GM12872 (cell line): ENCODE results near the gene NIN.

ENCODE experiments used
- TF ChIP-seq, protein P1 (sequence below): IDR thresholded peaks from 3 replicates; pipeline ENCODE4 v1.5.1; 2011; ENCODE audit warnings: low read depth, mild to moderate bottlenecking, low read length, moderate library complexity; ENCODE audit not compliant: insufficient read depth

Gene NIN

DNA sequence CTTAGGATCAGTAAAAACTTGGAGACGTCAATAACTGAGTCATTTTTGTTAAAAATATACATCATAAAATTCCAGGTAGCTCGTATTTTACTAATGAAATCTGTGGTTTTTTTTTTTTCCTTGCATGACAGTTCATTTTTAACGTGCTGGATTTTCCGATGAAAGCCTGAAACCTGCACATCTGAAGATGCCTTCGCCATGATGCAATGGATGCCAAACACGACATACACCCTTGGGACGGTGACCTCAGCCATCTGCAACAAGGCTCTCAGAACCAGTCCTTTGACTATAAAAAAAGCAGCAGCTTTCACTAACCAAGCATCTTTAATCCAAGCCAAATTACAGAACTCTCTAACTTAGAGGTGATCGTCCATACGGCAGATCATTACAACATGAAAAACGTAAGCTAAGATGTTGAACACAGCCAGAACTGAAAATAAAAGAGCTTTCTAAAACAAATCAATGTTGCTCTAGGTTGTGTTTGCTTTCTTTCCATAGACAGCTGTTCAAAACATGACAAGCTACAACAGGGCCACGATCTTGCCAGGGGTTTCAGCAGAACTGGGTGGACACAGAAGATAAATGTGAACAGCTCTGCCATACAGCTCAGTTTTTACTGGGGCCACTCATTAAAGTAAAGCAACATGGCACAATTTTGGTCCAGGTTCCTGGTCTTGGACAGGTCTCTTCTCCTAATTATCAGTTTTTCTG, 7.8 kb downstream of the NIN start:
- TF ChIP-seq, protein P1, sequence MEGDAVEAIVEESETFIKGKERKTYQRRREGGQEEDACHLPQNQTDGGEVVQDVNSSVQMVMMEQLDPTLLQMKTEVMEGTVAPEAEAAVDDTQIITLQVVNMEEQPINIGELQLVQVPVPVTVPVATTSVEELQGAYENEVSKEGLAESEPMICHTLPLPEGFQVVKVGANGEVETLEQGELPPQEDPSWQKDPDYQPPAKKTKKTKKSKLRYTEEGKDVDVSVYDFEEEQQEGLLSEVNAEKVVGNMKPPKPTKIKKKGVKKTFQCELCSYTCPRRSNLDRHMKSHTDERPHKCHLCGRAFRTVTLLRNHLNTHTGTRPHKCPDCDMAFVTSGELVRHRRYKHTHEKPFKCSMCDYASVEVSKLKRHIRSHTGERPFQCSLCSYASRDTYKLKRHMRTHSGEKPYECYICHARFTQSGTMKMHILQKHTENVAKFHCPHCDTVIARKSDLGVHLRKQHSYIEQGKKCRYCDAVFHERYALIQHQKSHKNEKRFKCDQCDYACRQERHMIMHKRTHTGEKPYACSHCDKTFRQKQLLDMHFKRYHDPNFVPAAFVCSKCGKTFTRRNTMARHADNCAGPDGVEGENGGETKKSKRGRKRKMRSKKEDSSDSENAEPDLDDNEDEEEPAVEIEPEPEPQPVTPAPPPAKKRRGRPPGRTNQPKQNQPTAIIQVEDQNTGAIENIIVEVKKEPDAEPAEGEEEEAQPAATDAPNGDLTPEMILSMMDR, result no peak

GRCh38 chr14:50822501-50823042, 8.4 kb downstream of the NIN start:
- TF ChIP-seq, protein P1, result no peak

DNA sequence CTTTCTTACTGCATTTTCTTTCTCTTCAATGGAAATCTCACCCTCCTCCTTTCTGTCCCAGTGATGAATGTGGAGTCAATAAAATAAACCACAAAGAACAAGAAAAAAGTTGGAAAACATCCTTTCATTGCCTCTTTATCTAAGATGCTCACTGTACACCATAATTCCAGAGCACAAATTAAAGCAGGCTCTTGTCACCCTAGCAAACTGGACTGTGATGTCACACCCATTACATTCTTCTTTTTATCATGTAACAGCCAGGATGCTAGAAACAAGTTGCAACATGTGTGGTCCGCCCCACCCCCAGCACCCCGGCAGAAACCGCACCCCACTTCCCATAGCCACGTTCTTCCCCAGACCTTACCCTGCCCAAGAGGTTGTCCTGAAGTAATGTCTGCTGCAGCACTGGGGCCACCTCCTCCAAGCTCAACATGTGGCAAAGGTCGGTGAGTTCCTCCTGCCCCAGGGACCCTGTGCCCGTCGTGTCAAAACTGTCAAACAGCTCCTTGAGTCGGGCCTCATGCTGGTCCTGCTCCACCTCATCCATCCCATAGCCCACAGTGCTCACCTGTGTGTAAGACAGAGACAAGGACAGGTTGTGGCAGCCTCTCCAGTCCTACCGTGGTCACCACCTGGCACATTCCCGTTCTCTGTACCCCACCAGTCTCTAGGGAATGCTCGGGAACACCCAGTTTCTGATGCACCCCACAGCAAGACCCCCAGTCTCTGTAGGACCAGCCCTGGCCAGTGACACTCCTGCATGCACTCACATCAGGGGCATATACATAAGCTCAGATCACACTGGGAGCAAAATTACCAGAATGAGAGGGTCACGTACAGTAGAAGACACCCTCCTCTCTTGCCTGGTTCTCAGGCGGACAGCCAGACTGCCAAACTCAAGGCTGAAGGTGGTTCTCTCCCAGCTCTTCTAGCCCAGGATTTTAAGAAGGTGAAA, 9.2 kb downstream of the NIN start:
- TF ChIP-seq, protein P1, result no peak

DNA sequence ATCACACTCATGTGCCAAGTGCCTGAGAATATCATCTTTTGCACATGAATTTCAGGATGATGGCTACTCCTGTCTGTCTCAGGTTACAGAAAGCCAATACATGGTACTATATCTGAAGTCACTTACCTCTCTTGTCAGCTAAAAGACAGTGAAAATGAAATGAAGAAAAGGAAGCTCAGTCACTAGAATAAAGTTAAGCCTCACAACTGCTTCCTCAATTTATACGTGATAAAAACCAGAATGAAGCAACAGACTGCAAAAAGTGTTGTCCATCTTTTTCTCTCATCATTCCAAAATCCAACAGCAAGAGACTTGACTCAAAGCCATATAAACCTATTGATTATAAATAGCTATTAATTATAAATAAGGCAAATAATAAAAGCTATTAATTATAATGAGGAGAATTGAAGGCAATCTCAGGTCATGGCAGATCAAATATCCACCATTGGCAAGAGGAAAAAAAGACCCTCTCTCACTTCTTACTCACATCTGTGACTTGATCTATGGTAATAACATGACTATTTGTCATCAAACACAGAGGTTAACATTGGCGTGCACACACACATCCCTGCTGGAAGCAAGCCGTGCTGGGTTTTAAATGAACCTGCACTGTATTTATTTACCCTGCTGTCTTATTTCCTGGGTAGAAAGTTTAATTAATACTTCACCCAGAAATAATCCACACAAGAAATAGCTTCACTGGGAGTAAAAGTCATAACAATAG, 10.0 kb downstream of the NIN start:
- TF ChIP-seq, protein P1, result no peak

DNA sequence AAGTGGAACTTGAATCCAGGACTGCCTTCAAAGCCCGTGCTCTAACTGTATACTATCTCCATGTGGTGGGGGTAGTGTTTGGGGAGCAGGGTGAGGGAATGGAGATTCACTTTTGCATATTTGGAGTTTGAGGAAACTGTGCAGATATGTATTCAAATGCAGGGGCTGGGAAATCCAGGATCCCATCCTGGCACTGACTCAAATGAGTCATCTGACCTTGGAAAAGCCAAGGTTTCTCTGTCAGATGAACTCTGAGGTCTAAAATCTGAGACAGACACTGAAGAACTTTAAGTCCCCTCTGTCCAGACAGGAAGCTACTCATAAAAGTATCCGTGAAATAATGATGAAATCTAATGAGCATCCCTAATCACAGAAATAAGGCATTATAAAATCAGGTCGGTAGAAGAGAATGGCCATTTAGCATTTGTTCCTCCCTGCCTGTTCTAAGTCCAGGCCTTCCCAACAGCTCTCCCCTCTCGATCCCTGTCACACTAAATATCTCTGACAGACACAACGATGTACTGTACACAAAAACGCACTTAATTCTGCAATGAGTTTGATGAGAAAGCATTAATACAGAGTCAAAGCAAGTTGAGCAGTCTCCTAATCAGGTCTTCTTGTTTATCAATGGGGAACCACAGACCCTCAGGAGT, 14.4 kb downstream of the NIN start:
- TF ChIP-seq, protein P1, result no peak

- TF ChIP-seq, protein P1, result no peak
Measured at GRCh38 chr14:50814161-50814560, 16.8 kb downstream of the NIN start.
